GM21619 (cell line): ENCODE results near the gene RTN4.
"Not testable (repeated sequence)": the region's sequence is repeated elsewhere in the genome, so short reads cannot be mapped to it uniquely, and the experiment has no call there.

Source experiments
- ATAC-seq: cut with Tn5 transposase; IDR thresholded peaks from one replicate; pipeline ENCODE4 v1.9.1; 2021; ENCODE audit not compliant: unreplicated experiment

Gene RTN4

GRCh38 chr2:55011831-55012671 is 38.2 kb downstream of the RTN4 start:
- no peak for ATAC-seq

GRCh38 chr2:55010915-55011314 is 39.3 kb downstream of the RTN4 start:
- ATAC-seq, result no peak

- peak; percentile 93 for ATAC-seq
These were observed 40.1 kb downstream of the RTN4 start for GRCh38 chr2:55010149-55010591.

- no peak for ATAC-seq
These were observed 40.8 kb downstream of the RTN4 start for GRCh38 chr2:55009277-55010060.

GRCh38 chr2:55006306-55006705 is 43.9 kb downstream of the RTN4 start:
- ATAC-seq, result no peak

- ATAC-seq, result no peak
These were observed 46.3 kb downstream of the RTN4 start for GRCh38 chr2:55003706-55004639.

- ATAC-seq, result no peak
These were observed 48.5 kb downstream of the RTN4 start for GRCh38 chr2:55001716-55002115.

GRCh38 chr2:55000341-55000740 is 49.9 kb downstream of the RTN4 start:
- ATAC-seq, result no peak

- ATAC-seq, result no peak
These were observed 51.1 kb downstream of the RTN4 start for GRCh38 chr2:54999182-54999581.

- no peak for ATAC-seq
These were observed 52.4 kb downstream of the RTN4 start for GRCh38 chr2:54997826-54998225.

- no peak for ATAC-seq
These were observed 54.7 kb downstream of the RTN4 start for GRCh38 chr2:54995553-54995952.

GRCh38 chr2:54990694-54991093 is 59.6 kb downstream of the RTN4 start:
- ATAC-seq, result not testable (repeated sequence)

GRCh38 chr2:54988612-54989011 is 61.6 kb downstream of the RTN4 start:
- ATAC-seq, result no peak

- no peak for ATAC-seq
These were observed 64.0 kb downstream of the RTN4 start for GRCh38 chr2:54986264-54986663.

GRCh38 chr2:54984476-54984875 is 65.8 kb downstream of the RTN4 start:
- no peak for ATAC-seq

GRCh38 chr2:54983345-54984220 is 66.7 kb downstream of the RTN4 start:
- no peak for ATAC-seq

- no peak for ATAC-seq
These were observed 68.9 kb downstream of the RTN4 start for GRCh38 chr2:54981385-54981784.

GRCh38 chr2:54979321-54980044 is 70.8 kb downstream of the RTN4 start:
- ATAC-seq, result no peak

GRCh38 chr2:54977149-54977548 is 73.1 kb downstream of the RTN4 start:
- peak; percentile 90 for ATAC-seq
